BJ (cell line): ENCODE measurements around the gene ATP8B1. TPM values are rescaled to one million over a fixed set of nuclear protein-coding genes. Genes with fewer than 3 reads are reported as not detected.

Source experiments
- CTCF ChIA-PET: fragments of 350-600 bp; formaldehyde crosslinking; extraction: SDS; loops from one replicate; lab custom pipeline; 2021; ENCODE audit warnings: antibody characterized with exemption, inconsistent platforms; lab: Yijun Ruan, JAX
- POLR2A ChIA-PET: fragments of 300-600 bp; sonication (Branson Sonifier 250); formaldehyde crosslinking; extraction: SDS; loops from one replicate; lab custom pipeline; 2021; ENCODE audit warnings: antibody characterized with exemption; lab: Charles Lee
- DNase-seq: peaks from one replicate; pipeline ENCODE4 v3.0.0-alpha.2; 2011; ENCODE audit warnings: low read depth
- H3K27me3 ChIP-seq: 2 replicates; pipeline ENCODE4 v1.6.0; 2011; ENCODE audit warnings: low read length; ENCODE audit not compliant: control insufficient read depth, insufficient read depth
- H3K36me3 ChIP-seq: 2 replicates; pipeline ENCODE4 v1.5.1; 2011; ENCODE audit warnings: low read length; ENCODE audit not compliant: control insufficient read depth, insufficient read depth
- H3K4me3 ChIP-seq: 2 replicates; pipeline ENCODE4 v1.5.1; 2011; ENCODE audit warnings: low read depth, mild to moderate bottlenecking, control low read depth, low read length
- polyA plus RNA-seq: library from polyadenylated mRNA; depleted of rRNA; stranded (reverse); fragments of >200 nt; gene quantifications from 2 replicates; pipeline ENCODE4 v1.2.3, GENCODE V29; 2011
- TF ChIP-seq, protein P1 (sequence below): IDR thresholded peaks from 2 replicates; pipeline ENCODE4 v1.5.1; 2011; ENCODE audit warnings: low read depth, mild to moderate bottlenecking, control low read depth, inconsistent platforms, low read length, moderate library complexity; ENCODE audit not compliant: insufficient read depth

Gene ATP8B1
- polyA plus RNA-seq, 1 experiment = 53.3 TPM

DNA sequence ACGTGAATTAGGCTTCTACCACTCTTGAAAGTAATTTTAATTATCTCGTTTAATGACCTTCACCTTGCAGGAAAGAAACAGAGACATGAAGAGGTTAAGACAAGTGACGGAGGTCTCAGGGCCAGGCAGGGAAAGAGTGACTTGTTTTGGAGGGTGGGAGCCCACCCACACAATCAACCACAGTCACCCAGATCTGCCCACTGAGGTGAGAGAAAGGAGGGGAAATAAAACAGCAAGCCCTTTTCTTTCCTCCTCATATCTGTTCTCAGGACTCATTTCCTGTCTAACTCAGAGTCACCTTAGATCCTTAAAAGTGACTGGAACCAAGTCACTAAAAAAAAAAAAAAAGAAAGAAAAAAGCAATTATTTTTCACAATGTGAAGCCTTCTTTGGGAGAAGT, 26.8 kb downstream of the ATP8B1 start:
- CTCF ChIA-PET = interaction anchor here (0.6 kb wide), 1 partner anchor 21 kb away, joined by 4 read pairs; no protein-coding TSS in a partner anchor
- Histone ChIP-seq H3K27me3 (no peaks in the 10 kb centered on the region), H3K4me3 (no peak overlapping the region), H3K36me3 (no peaks in the 10 kb centered on the region; the same call in 1 of the 2 replicates)
- DNase-seq = no peak
- TF ChIP-seq, protein P1, sequence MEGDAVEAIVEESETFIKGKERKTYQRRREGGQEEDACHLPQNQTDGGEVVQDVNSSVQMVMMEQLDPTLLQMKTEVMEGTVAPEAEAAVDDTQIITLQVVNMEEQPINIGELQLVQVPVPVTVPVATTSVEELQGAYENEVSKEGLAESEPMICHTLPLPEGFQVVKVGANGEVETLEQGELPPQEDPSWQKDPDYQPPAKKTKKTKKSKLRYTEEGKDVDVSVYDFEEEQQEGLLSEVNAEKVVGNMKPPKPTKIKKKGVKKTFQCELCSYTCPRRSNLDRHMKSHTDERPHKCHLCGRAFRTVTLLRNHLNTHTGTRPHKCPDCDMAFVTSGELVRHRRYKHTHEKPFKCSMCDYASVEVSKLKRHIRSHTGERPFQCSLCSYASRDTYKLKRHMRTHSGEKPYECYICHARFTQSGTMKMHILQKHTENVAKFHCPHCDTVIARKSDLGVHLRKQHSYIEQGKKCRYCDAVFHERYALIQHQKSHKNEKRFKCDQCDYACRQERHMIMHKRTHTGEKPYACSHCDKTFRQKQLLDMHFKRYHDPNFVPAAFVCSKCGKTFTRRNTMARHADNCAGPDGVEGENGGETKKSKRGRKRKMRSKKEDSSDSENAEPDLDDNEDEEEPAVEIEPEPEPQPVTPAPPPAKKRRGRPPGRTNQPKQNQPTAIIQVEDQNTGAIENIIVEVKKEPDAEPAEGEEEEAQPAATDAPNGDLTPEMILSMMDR = no peak
- POLR2A ChIA-PET = no interaction called here

DNA sequence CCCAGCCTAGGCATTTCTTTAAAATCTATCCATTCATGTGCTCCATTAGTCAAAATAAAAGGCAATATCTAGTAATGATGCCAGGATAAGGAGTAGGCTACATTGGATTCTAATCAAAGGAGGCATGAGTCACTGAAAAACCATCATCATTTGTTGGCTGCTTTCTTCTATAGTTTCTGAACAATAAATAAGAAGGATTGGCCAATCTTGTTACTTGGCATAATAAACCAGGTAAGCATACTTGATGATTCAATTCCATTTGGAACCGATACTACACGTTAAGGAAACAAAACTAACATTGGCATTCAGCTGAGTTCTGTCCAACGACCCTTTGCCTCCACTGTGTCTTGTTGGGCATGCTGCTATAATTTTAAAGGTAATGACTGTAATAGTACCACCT, 27.2 kb downstream of the ATP8B1 start:
- Histone ChIP-seq H3K27me3 (no peaks in the 10 kb centered on the region), H3K36me3 (no peaks in the 10 kb centered on the region; the same call in 1 of the 2 replicates), H3K4me3 (no peak overlapping the region)
- ChIA-PET POLR2A (no interaction called here), CTCF (no interaction called here)
- no peak for DNase-seq
- TF ChIP-seq, protein P1 = no peak

DNA sequence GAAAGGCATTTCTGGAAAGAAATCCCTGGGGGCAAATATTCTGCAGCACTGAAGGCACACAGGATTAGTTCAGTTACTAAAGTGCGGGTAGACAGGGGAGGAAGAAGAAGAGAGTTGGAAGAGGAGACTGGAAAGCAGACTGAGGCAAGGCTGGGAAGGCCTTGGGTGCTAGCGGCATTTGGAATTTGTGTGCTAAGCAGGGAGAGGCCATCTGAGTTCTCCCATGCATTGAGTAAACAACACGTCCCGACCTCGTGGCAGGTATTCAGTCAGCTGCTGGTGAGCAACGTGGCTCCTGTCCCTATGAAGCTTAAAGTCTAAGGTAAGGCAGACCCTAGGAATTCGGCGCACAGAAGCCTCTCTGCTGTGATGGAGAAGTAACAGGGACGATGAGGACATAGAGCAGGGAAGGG, 30.7 kb downstream of the ATP8B1 start:
- ChIA-PET CTCF (interaction anchor here (0.9 kb wide), 1 partner anchor 21 kb away, joined by 3 read pairs; no protein-coding TSS in a partner anchor), POLR2A (interaction anchor here (0.6 kb wide), 1 partner anchor 59 kb away, joined by 3 read pairs; no protein-coding TSS in a partner anchor)
- no peak overlapping the region for H3K4me3 ChIP-seq

GRCh38 chr18:57771626-57772025, 31.5 kb downstream of the ATP8B1 start:
- ChIA-PET POLR2A (no interaction called here), CTCF (interaction anchor here (0.9 to 1.5 kb wide), 2 partner anchors 20 to 24 kb away, joined by 3 to 4 read pairs; no protein-coding TSS in a partner anchor)
- TF ChIP-seq, protein P1 = no peak
- no peak for DNase-seq
- H3K36me3 ChIP-seq = peaks cover 6% of the 10 kb centered on the region; the same call in 1 of the 2 replicates
- no peaks in the 10 kb centered on the region for H3K27me3 ChIP-seq
- no peak overlapping the region for H3K4me3 ChIP-seq

More for the DNA sequence above, 30.7 kb downstream of the ATP8B1 start:
- DNase-seq = no peak
- H3K36me3 ChIP-seq = no peaks in the 10 kb centered on the region; the same call in 1 of the 2 replicates
- no peaks in the 10 kb centered on the region for H3K27me3 ChIP-seq
- TF ChIP-seq, protein P1 = no peak

- CTCF ChIA-PET = interaction anchor here (1.5 kb wide), 1 partner anchor 24 kb away, joined by 4 read pairs; no protein-coding TSS in a partner anchor
- no peak for DNase-seq
- Histone ChIP-seq H3K4me3 (no peak overlapping the region), H3K27me3 (no peaks in the 10 kb centered on the region), H3K36me3 (peaks cover 6% of the 10 kb centered on the region; the same call in 1 of the 2 replicates)
- TF ChIP-seq, protein P1 = no peak
- POLR2A ChIA-PET = no interaction called here
Measured at GRCh38 chr18:57771193-57771592, 31.9 kb downstream of the ATP8B1 start.
